G401 (cell line): Measurements from ENCODE around the gene MCCC1. TPM values are rescaled to one million over a fixed set of nuclear protein-coding genes. Genes with fewer than 3 reads are reported as not detected.
A peak's percentile ranks its signal among the peaks of the same experiment; 100 is the strongest.
"Not testable (repeated sequence)": the region's sequence is repeated elsewhere in the genome, so short reads cannot be mapped to it uniquely, and the experiment has no call there.

Experiments
- DNase-seq: peaks from one replicate; pipeline ENCODE4 v3.0.0-alpha.2; 2015; ENCODE audit warnings: low spot score
- in situ Hi-C: cut with HindIII; loops from 2 replicates; pipeline ENCODE4 v1.10.0; 2016; ENCODE audit warnings: low sequenced_read_pairs, mixed read lengths
- total RNA-seq: library from RNA; depleted of rRNA; stranded (reverse); fragments of >200 nt; shearing (Covaris generic); gene quantifications from 2 replicates; pipeline ENCODE4 v1.2.3, GENCODE V29; 2014; rRNA removed

The MCCC1 gene
- total RNA-seq: 29.5 and 34.4 TPM in 2 replicates

DNA sequence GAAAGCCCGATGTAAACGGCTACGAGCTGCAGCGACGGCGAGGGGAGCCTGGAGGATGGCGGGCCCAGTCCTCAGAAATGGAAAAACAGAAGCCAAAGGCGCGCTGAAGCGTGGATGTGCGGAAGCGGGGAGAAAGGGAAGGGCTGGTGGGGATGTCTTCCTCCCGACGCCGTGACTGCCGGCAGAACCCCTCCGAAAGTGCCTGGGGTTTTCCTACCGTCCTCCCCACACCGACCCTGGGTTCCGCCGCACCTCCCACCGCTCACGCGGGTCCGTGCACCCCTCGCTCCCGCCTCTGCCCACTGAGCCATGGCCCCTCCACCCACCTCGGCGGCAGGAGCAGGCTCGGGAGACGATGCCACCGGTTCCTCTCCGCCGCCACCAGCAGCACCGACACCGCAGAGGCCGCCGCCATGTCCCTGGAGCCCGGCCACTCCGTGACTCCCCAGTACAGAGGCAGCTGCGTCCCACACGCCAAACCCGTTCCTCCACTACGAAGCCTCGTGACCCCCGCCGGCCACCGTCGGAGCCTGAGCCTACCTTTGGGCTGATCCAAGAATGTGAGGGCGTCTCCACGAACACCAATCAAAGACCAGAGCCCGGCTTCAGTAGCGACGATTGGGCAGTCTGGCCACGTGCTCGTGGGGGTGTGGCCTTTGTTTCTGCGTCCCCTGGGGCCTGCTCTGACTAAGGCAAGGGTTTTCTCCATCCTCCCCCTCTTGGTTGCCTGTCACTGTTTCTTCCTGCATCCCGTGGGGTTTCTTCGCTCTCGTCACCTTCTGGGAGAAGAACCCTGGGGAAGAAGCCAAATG, at the start of gene MCCC1:
Gene MCCC1, minus strand, starts transcription at position 471 of the 812 bp plus-strand sequence. Its CDS starts 56 bp downstream, at position 415.
- in situ Hi-C loops: no loop called here
- DNase-seq: peak; percentile 99

DNA sequence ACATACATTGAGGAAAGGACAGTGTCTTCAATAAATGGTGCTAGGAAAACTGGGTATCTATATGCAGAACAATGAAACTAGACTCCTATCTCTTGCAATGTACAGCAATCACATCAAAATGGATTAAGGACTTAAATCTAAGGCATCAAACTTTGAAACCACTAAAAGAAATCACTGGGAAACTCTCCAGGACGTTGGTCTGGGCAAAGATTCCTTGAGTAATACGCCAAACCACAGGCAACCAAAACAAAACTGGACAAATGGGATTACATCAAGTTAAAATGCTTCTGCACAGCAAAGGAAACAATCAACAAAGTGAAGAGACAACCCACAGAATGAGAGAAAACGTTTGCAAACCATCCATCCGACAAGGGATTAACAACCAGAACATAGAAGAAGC, 48.8 kb upstream of the MCCC1 start:
- DNase-seq: no peak
- in situ Hi-C loops: no loop called here

DNA sequence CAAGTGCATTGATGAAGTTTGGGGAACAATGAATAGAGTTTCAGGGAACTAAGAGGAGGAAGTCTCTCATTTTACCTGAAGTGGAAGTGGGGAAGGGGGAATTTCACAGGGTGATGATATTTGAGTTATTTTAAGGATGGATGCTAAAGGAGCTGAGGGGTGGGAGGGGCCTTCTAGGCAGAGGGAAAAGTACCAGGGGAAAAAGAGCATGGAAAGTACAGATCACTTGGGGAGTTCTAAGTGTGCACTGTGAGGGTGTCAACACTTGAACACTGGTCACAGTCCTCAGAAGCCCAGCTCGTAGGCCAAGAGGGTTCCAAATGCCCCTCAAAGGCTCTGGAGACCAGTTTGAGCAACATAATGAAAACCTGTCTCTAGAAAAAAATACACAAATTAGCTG, 45.1 kb upstream of the MCCC1 start:
- no peak for DNase-seq
- in situ Hi-C loops: no loop called here

DNA sequence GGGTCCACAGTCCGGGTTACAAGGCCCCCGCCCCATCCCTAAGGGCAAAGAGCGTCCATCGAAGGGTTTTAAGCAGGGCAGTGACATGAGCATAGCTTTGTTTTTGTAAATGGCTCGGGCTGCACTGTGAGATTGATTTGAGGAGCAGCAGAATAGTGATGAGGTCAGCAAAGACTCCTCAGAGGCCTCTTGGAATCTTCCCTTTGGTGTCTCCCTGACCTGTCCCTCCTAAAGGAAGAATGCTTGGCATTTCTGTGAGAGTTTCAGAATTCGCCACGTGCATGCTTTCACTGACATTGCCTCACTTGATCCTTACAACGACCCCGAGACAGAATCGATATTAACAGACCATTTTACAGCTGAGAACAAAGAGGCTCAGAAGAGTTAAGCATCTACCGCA, 42.9 kb upstream of the MCCC1 start:
- no peak for DNase-seq
- in situ Hi-C loops: no loop called here

DNA sequence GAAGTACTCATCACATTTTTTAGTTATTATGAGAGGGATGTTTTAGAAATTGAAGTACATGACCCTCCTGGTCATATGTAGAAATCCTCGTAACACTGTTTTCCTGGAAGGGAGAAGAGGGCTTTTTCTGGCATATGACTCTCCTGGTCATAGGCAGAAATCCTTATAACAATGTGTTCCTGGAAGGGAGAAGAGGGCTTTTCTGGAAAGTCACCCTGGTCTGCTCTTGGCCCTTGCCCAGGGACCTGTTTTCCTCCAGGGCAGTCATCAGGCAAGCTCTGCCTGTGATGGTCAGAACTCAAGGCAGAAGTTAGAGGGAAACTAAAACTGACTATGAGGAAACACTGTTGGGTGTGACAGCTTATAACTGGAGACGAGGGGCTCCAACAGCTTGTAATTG, 35.5 kb upstream of the MCCC1 start:
- in situ Hi-C loops: no loop called here
- no peak for DNase-seq

DNA sequence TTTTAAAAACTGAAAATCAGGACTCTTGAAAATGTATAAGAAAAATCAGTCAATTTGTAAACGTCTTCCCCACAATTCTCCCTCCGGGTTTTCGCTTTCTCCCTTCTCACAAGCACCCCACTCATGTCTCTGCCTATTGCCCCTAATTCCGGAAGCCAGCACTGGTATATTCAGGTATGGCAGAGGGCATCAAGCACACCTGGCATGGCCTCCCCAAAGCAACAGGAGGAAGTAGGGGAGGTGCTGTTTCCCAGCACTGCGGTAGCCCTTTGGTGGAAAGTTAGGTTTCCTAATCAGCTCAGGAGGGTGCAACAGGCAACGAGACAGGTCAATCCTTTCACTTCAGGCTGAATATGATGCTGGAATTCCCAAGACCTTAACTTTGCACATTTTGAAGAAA, 33.1 kb upstream of the MCCC1 start:
- DNase-seq: no peak
- in situ Hi-C loops: no loop called here

DNA sequence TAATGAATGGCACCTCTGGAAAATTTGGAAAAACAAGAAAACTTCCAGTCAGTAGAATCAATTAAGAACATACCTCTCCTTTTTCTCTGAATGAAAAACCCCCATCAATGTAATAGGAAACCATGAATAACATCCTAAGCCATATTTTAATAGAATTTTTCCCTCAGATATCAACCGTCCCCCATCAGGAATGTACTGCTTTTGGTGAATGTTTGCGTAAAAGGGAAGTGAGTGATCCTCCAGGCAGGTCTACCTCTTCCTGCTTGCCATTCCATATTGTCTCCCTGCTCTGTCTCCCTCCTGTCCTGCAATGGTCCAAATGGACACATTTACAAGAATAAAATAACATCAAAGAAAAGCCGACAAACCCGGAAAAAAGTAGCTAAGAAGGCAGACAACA, 32.4 kb upstream of the MCCC1 start:
- no peak for DNase-seq
- in situ Hi-C loops: no loop called here

DNA sequence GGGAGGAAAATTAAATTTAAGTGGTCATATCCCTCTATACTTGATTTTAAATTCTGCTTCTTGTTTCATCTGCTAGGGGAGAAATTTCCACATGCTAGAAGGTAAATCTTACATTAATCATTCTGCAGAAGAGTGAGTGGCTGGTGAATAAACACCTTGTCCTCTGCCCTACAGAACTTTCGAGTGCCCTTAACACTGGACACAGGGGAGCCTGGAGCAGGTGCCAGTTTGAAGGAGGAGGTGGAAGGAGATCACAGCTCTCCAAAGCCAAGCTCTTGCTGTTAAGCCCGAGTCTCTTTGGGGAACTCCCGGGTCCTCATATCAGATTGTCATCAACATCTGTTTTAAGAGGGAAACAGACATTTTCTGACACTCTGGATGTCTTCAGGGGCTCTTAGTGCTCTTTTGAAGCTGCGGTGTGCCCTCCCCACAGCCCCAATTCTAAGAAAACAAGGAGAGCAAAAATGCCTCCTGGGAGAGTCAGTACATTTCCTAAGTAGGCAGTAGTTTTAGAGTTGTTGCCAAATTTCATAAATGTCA, 32.0 kb upstream of the MCCC1 start:
- no peak for DNase-seq
- in situ Hi-C loops: no loop called here

DNA sequence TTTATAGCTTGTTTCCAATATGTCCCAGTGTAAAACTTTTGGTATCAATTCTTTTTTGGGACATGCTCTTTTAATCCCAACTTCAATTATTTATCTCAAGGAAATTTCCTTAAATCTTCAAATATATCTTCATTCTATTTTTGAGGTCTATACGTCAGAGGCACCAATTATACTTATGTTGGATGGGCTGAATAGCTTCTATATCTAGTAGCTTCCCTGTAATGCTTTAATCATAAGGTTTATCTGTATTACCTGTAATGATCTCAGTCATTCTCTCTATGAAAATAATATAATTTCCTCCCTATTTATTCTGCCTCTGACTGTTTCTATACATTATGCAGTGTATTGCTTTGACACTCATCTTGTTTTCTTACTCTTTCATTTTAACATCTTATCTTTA, 29.9 kb upstream of the MCCC1 start:
- DNase-seq: no peak
- in situ Hi-C loops: no loop called here

DNA sequence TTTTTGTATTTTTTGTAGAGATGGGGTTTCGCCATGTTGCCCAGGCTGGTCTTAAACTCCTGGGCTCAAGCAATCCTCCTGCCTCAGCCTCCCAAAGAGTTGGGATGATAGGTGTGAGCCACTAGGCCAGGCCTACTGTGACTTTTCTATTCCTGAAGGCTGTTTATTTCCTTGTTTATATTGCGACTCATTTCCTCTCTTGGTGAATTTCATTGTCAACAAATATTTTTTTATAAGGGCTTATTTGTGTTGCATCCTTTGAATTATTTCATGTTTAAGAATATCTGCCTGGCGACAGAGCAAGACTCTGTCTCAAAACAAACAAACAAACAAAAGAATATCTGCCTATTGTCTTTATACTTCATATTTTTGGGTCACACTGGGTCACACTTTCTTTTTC, 29.4 kb upstream of the MCCC1 start:
- in situ Hi-C loops: no loop called here
- no peak for DNase-seq

DNA sequence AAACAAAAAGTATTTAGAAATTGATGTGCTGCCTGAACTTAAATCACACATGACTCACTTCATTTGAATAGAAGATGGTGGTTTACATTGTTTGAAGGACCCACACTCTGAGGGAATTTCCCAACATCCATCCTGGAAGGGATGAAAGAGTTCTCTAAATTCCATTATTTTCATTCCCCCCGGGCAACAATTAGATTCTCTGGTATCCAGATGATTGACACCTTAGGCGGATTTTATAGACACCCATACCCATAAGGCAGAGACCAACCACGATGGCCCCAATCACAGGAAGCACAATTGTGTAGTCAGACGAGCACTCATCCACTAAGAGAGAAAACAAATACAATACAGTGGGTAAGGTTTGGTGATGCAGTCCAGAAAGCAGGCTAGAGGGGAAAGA, 24.6 kb upstream of the MCCC1 start:
- in situ Hi-C loops: no loop called here
- DNase-seq: no peak

DNA sequence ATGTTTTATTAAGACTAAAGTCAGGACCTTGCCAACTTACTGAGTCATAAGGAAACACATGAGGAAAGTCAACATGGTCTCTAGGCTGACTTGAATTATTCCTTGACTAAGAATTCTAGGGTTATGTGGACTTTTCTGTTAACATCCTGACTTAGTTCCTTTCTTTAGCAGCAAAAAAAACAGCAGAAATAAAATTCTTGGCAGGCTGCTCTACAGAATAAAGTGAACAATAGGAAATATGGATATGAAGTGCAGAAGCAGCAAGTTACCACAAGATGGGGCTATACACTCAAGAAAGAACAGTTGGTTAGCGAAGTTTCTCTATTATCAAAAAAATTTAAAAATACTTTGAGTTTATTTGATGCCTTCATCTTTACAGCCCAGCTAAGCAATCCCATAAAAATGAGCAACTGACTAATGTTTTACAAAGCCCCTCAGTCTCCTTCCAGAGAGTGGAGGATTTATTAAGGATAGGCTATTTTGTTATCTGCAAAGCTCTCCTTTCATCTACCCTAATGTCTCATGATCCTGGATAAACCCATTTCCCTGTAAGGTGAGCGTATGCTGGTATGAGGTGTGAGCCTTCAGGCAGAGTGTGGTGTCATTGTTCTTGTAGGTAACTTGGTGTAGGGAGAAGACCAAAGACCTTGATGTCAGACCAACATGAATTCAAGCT, 23.1 kb upstream of the MCCC1 start:
- peak; percentile 69 for DNase-seq
- in situ Hi-C loops: no loop called here

DNA sequence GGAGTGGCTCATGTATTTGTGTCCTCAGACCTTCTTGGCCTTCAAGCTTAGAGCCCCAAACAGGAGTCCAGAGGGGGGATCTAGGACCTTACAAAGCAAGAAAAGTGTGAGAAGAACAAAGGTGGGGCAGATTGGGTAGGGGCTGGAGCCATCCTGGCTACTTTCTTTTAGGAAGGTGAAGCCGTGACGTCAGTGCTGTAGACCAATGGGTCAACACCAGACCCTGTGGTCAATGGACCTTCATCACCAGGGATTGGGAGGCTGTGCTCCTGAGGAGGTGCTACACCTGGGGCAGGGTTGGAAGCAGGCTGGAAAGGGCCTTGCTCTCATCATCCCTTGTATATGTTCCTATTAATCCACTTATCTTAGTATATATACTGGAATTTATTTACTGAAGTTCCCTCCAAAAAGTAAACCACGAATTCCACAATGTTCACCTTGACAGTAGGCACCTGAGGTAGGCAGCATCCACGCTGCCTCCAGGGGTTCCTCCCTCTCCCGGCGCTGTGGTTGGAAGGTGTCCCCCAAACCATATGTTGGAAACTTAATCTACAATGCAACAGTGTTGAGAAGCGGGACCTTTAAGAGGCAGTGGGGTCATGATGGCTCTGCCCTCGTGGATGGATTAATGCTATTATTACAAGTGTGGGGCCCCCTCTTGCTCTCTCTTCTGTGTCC, 21.4 kb upstream of the MCCC1 start:
- in situ Hi-C loops: no loop called here
- no peak for DNase-seq

DNA sequence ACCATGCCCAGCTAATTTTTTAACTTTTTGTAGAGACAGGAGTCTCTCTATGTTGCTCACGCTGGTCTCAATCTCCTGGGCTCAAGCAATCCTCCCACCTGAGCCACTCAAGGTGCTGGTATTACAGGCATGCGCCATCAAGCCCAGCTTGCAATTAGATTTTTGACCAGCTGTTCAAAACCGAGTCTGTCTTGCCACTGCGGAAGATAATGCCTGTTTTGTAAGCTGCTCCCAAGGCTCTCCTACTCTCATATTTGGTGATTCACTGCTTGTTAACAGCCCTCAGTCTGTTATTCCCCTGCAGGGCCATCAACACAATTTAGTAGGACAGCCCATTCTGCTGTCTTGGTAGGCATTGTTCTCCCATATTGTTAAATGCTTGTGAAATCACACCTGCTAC, 17.8 kb upstream of the MCCC1 start:
- in situ Hi-C loops: no loop called here
- no peak for DNase-seq

DNA sequence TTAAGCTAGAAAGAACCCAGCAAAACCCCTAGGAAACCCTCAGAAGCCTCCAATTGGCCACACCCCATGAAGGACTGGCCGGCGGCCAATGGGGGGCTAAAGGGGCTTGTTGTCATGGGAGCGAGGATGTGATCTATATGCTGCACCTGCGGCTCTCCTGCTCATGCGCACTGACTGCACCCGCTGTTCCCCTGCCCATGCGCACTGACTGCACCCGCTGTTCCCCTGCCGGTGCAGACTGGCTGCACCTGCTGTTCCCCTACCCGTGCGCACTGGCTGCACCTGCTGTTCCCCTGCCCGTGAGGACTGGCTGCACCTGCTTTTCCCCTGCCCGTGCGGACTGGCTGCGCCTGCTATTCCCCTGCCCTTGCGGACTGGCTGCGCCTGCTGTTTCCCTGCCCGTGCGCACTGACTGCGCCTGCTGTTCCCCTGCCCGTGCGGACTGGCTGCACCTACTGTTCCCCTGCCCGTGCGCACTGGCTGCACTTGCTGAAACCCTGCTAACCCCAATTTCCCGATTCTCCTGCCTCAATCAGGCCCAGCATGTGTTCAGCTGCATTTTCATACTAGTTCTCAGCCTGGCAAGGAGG, 16.8 kb upstream of the MCCC1 start:
- DNase-seq: peak; percentile 89
- in situ Hi-C loops: no loop called here

DNA sequence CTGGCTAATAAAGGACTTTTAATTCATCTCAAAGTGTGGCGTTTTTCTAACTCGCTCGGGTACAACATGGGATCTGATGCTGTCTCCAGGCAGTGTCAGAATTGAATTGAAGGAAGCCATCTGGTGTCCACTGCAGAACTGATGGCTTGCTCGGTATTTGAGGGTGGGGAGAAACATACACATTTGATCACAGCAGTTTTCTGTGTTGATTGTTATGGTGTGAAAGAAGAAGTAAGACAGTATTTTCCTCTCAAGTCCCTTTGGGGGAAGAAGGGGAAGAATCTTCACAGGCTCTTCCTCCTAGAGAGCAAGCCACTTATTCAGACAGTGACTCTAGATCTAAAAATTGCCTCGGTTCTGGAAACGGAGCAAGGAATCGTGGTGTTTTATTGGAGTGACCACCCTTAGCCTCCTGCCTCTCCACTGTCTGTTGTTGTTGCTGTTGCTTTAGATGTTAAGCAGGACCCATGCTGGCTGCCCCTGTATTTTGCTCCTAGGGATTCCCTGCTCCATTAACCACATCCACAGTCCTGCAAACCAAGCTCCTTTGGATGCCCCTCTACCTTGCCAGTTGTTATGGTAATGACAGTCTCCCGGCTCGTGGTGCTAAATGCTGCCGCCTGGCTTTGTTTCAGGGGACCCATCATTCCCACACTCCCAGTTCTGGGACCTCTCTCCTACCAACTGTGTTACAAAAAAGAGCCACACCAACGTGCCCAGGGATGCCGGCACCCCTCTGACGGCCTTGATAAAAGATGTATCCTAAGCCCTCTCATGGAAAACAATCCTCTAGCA, 15.3 kb upstream of the MCCC1 start:
- in situ Hi-C loops: no loop called here
- DNase-seq: peak; percentile 72

DNA sequence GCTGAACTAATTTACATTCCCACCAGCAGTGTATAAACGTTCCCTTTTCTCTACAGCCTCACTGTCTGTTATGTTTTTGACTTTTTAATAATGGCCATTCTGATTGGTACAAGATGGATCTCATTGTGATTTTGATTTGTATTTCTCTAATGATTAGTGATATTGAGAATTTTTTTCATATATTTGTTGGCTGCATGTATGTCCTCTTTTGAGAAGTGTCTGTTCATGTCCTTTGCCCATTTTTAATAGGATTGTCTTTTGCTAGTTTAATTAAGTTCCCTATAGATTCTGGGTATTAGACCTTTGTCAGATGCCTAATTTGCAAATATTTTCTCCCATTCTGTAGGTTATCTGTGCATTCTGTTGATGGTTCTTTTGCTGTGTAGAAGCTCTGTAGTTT, 10.6 kb upstream of the MCCC1 start:
- DNase-seq, in situ Hi-C loops: not testable (repeated sequence)

DNA sequence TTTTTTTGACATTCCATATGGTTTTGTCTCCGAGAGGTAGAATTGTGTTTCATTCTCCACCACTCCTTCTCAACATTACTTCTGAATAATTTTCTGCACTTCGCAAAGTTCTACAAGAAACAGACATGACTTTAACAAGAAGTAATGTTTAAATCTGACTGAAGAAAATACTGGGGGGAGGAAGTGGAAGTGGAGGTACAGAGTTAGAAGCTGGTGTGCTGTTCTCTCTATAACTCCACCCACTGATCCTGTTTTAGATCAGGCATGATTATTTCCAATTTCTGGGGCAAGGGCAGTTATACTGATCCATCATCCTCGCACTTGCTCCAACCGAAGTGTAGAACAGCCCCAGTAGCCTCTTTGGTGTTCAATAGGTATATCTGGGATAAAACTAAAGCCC, 9.2 kb upstream of the MCCC1 start:
- in situ Hi-C loops: no loop called here

DNA sequence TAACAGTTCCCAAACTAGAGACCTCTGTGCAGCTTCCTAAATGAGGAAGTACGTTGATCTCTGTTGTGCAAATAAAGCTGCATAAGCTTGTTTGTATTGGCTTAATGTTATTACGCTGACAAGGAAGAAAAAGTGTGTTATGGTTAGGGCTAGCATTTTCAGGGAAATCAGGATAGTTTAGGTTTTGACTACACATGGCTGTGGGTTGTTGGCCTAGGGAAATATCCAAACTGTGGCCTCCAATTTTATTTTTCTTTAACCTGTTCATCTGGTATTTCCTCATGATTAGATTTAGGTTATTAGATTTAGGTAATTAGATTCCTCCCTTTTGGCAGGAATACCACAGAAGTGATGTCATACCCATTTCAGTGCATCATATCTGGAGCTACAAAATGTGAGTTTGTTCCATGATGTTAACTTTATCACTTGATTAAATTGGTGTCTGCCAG, 8.7 kb upstream of the MCCC1 start:
- in situ Hi-C loops: no loop called here
- DNase-seq: no peak

More for the DNA sequence above, 9.2 kb upstream of the MCCC1 start:
- DNase-seq: no peak
